Natural killer cell (primary cell): ENCODE measurements around the gene ACOT11. TPM values are rescaled to one million over a fixed set of nuclear protein-coding genes. Genes with fewer than 3 reads are reported as not detected.

ENCODE experiments used
- ATAC-seq, 3 donors: fragments of 150-1000 bp in 2 of 3; fragments of 200-7000 bp in 1 of 3; cut with Tn5 transposase; 1 replicate in 1 of 3; 2 replicates in 2 of 3; pipeline ENCODE4 v1.10.0; 2021; ENCODE audit warnings: mild to moderate bottlenecking in 2 of 3, moderate library complexity in 2 of 3
- DNase-seq, 2 donors: peaks; one replicate each; pipeline versions ENCODE4 v3.0.0 to v3.0.0-alpha.2; 2013 to 2021; ENCODE audit warnings: mixed read lengths in 1 of 2
- H3K27ac ChIP-seq: one replicate; pipeline ENCODE4 v1.5.1; 2013; ENCODE audit warnings: mild to moderate bottlenecking, low read length
- H3K27me3 ChIP-seq: one replicate; pipeline ENCODE4 v1.6.1; 2013; ENCODE audit warnings: low read length; ENCODE audit not compliant: control insufficient read depth, insufficient read depth
- H3K36me3 ChIP-seq: one replicate; pipeline ENCODE4 v1.6.1; 2013; ENCODE audit warnings: low read length; ENCODE audit not compliant: control insufficient read depth, insufficient read depth
- H3K4me1 ChIP-seq: one replicate; pipeline ENCODE4 v1.6.1; 2013; ENCODE audit warnings: low read length; ENCODE audit not compliant: control insufficient read depth, insufficient read depth
- H3K4me3 ChIP-seq: one replicate; pipeline ENCODE4 v1.5.1; 2013; ENCODE audit warnings: low read length
- H3K9me3 ChIP-seq: one replicate; pipeline ENCODE4 v1.6.1; 2013; ENCODE audit warnings: low read length; ENCODE audit not compliant: control insufficient read depth, insufficient read depth
- H3K27ac Mint-ChIP-seq, 2 donors: one replicate each; pipeline ENCODE4 v1.8.0; 2022; ENCODE audit warnings: mild to moderate bottlenecking in 2 of 2, mixed read lengths in 2 of 2, moderate library complexity in 1 of 2
- H3K27me3 Mint-ChIP-seq, 2 donors: one replicate each; pipeline ENCODE4 v1.8.0; 2022; ENCODE audit warnings: low read depth in 2 of 2, mixed read lengths in 2 of 2
- H3K36me3 Mint-ChIP-seq: one replicate; pipeline ENCODE4 v1.8.0; 2022; ENCODE audit warnings: mixed read lengths
- H3K4me1 Mint-ChIP-seq, 2 donors: one replicate each; pipeline ENCODE4 v1.8.0; 2022; ENCODE audit warnings: mixed read lengths in 2 of 2
- H3K4me3 Mint-ChIP-seq: one replicate; pipeline ENCODE4 v1.8.0; 2022; ENCODE audit warnings: mild to moderate bottlenecking, moderate library complexity, mixed read lengths
- H3K9me3 Mint-ChIP-seq, 2 donors: one replicate each; pipeline ENCODE4 v1.8.0; 2022; ENCODE audit warnings: mixed read lengths in 2 of 2
- CTCF ChIP-seq: fragments of 200-600 bp; IDR thresholded peaks from one replicate; pipeline ENCODE4 v1.8.0; 2022; ENCODE audit warnings: antibody characterized with exemption
- WGBS: methylation state at CpG from one replicate; pipeline ENCODE4 v1.1.7; 2013; ENCODE audit warnings: missing lambda C conversion rate; ENCODE audit not compliant: insufficient coverage; 5-methylcytosine and 5-hydroxymethylcytosine counted together
- intact Hi-C: fragments of 100-400 bp; cut with micrococcal nuclease; formaldehyde crosslinking; loops from one replicate; pipeline ENCODE4 v1.14.2; 2022
- total RNA-seq, 4 donors: library from RNA; stranded (reverse); fragments of 120-200 nt in 1 of 4; gene quantifications; one replicate each; pipeline versions ENCODE4 v1.2.3 to v1.2.4, GENCODE V29; 2013 to 2022

The ACOT11 gene
- total RNA-seq, 3 donors from 2014 or later (not counting 1 experiment from before 2014, with no cell fraction given), result 0.61 to 1.2 (median 0.85) TPM

- Histone ChIP-seq H3K9me3 (no peaks in the 10 kb centered on the region), H3K27me3 (no peaks in the 10 kb centered on the region), H3K27ac (no peak overlapping the region), H3K4me3 (no peak overlapping the region), H3K36me3 (no peaks in the 10 kb centered on the region), H3K4me1 (peaks cover 8% of the 10 kb centered on the region)
- Mint-ChIP-seq H3K27me3 (no peaks in the 10 kb centered on the region), H3K9me3 (no peaks in the 10 kb centered on the region), H3K4me3 (no peak overlapping the region), H3K4me1 (peaks cover 9 to 11% of the 10 kb centered on the region in 2 donors), H3K36me3 (no peaks in the 10 kb centered on the region), H3K27ac (no peak overlapping the region)
- 88% methylated on average over 10 of the region's 10 CpGs for WGBS
- intact Hi-C loops, result no loop called here
- no peak for TF ChIP-seq CTCF
- DNase-seq (no peak), ATAC-seq (no peak)
These were observed 53.7 kb downstream of the ACOT11 start for GRCh38 chr1:54601730-54602129.

GRCh38 chr1:54602554-54602953 lies 54.5 kb downstream of the ACOT11 start:
- Mint-ChIP-seq H3K27ac (no peak overlapping the region), H3K9me3 (no peaks in the 10 kb centered on the region), H3K27me3 (no peaks in the 10 kb centered on the region), H3K4me1 (peaks cover 9 to 11% of the 10 kb centered on the region in 2 donors), H3K4me3 (no peak overlapping the region), H3K36me3 (no peaks in the 10 kb centered on the region)
- peaks cover 8% of the 10 kb centered on the region for H3K4me1 ChIP-seq
- no peaks in the 10 kb centered on the region for H3K27me3 ChIP-seq
- WGBS, result 93% methylated on average over 18 of the region's 18 CpGs
- H3K27ac ChIP-seq, result no peak overlapping the region
- intact Hi-C loops, result no loop called here
- no peaks in the 10 kb centered on the region for H3K9me3 ChIP-seq
- DNase-seq (no peak), ATAC-seq (no peak)
- no peak overlapping the region for H3K4me3 ChIP-seq
- no peak for TF ChIP-seq CTCF
- no peaks in the 10 kb centered on the region for H3K36me3 ChIP-seq

GRCh38 chr1:54603241-54603640 lies 55.2 kb downstream of the ACOT11 start:
- H3K9me3 Mint-ChIP-seq, result no peaks in the 10 kb centered on the region
- ATAC-seq, result no peak
- no peaks in the 10 kb centered on the region for H3K36me3 ChIP-seq

More at GRCh38 chr1:54603241-54603640, 55.2 kb downstream of the ACOT11 start:
- Histone ChIP-seq H3K9me3 (no peaks in the 10 kb centered on the region), H3K4me1 (peaks cover 8% of the 10 kb centered on the region), H3K4me3 (no peak overlapping the region), H3K27me3 (no peaks in the 10 kb centered on the region), H3K27ac (no peak overlapping the region)
- Mint-ChIP-seq H3K4me3 (no peak overlapping the region), H3K4me1 (peaks cover 9 to 11% of the 10 kb centered on the region in 2 donors), H3K36me3 (no peaks in the 10 kb centered on the region), H3K27me3 (no peaks in the 10 kb centered on the region), H3K27ac (no peak overlapping the region)
- TF ChIP-seq CTCF, result no peak
- WGBS, result 89% methylated on average over 6 of the region's 6 CpGs
- intact Hi-C loops, result no loop called here
- DNase-seq, result no peak
